Endometrial microvascular endothelial cells (primary cell): Measurements from ENCODE around the gene GABRB3. TPM values are rescaled to one million over a fixed set of nuclear protein-coding genes. Genes with fewer than 3 reads are reported as not detected.
"Not testable (repeated sequence)": the region's sequence is repeated elsewhere in the genome, so short reads cannot be mapped to it uniquely, and the experiment has no call there.

Experiments
- in situ Hi-C: cut with HindIII; loops from 2 replicates; pipeline ENCODE4 v1.10.0; 2017; ENCODE audit warnings: low sequenced_read_pairs, low pct_unique_long_range_greater_than_20kb; ENCODE audit errors: inconsistent ontology term
- total RNA-seq: library from RNA; depleted of rRNA; stranded (reverse); fragments of >200 nt; gene quantifications from one replicate; pipeline ENCODE4 v1.2.3, GENCODE V29; 2015; ENCODE audit errors: inconsistent ontology term

Gene GABRB3
- total RNA-seq, 1 donor from 2014 or later = not detected

DNA sequence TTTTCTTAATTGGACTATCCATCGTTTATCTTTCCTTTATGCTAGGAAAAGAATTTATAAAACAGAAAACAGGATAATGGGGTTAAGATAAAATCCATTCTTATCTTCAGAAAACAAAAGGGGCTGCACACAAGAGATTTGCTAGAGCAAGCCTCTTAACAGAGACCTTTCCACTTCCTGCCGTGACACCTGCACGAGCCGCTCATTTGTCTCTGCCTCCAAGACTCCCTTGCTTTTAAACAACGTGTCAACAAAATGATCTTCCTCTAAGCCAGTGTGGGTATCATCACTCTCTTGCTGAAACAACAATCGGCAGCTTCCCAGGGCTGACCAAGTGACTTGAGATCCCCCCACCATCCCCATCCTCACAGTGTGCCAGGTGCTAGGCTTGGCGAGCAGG lies 33.1 kb downstream of the GABRB3 start:
- in situ Hi-C loops = no loop called here

DNA sequence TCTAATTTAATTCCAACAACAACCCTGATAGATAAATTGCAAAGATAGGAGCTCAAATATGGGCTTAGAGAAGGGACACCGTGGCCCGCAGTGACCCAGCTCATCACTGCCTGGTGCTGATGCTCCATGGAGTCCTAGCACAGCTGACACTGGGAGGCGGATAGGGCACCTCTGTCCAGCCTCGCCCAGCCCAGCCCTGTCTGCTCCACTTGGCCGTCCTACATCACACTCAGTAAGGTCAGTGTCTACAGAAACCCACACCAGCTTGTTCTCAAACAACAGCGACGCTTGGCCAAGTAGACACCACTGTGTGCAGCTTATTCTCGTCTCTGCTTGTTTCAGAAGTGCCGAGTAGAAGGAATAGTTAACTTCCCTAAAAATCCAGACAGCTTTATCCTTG lies 33.9 kb downstream of the GABRB3 start:
- in situ Hi-C loops = no loop called here

DNA sequence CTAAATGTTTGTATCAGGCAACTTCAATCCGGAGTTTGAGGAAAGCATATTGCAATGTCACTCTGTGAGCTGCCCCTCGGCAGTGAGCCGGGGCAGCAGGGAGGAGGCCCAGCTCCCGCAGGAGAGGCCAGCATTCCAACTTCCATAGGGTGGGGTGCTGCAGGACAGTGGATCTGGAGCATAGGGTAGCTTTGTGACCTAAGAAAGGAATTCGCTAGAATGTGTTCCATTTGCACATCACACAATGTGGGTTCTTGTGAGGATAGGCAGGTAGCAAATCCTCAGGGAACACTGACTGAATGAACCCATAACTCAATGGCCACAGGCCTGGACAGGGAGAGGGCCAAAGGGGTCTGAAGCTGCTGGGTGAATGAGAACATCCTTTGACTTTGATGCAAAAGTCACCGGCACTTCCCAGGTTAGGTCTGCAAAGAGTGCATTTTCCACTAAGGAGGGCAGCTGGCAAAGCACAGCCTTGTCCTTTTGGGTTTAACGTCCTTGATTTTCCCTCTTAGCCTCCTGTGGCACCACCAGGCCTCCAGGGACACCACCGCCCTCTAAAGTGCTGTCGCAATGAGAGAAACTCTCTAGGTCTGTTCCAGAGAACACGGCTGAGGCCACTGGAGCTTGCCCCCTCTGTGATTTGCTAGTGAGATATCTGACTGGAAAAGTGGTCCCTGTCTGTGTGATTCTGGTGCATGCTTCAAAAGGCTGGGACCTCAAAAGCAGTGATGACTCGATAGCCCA lies 36.2 kb downstream of the GABRB3 start:
- in situ Hi-C loops = no loop called here

GRCh38 chr15:26731965-26732364 lies 40.9 kb downstream of the GABRB3 start:
- in situ Hi-C loops = no loop called here

- in situ Hi-C loops = no loop called here
These were observed 43.3 kb downstream of the GABRB3 start for GRCh38 chr15:26729581-26729980.

DNA sequence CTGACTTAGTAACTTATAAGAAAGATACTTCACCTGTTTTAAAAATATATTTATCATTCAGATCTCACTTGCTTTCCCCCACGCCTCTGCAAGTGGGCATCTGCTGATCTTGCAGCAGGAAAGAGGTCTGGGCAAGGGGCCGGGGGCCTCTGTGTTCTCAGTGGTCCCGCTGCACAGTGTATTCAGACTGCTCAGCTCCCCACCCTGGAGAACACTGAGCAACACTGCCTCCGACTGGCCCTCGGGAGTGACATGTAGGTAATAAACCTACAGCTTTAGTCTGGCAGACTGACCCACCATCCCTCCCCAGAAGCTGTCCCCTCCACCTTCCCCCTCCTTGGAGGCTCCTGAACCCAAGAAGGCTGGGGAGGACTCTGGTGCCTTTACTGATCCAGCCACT lies 43.8 kb downstream of the GABRB3 start:
- in situ Hi-C loops = no loop called here

GRCh38 chr15:26724381-26725150 lies 48.3 kb downstream of the GABRB3 start:
- in situ Hi-C loops = no loop called here

- in situ Hi-C loops = no loop called here
These were observed 50.2 kb downstream of the GABRB3 start for GRCh38 chr15:26722621-26723160.

GRCh38 chr15:26721232-26721967 lies 51.5 kb downstream of the GABRB3 start:
- in situ Hi-C loops = no loop called here

- in situ Hi-C loops = no loop called here
These were observed 52.3 kb downstream of the GABRB3 start for GRCh38 chr15:26720546-26720945.

GRCh38 chr15:26719866-26720265 lies 53.0 kb downstream of the GABRB3 start:
- in situ Hi-C loops = not testable (repeated sequence)

DNA sequence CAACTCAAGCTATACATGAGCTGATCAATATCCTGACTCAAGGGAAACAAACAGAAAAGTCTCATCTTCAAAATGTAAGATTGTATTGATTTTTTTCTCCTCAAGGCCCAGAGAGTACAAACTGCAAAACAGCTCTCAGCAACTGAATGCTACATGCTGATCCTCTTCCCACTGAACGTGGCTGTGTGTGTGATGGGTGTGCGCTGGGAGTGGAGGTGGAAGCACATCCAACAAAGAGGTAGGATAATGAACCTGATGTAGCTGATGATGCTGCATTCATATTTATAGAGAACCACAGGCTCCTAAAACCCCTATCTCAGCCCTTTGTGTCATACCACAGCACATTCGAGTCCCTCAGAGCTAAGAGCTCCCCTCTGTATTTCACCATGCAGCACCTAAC lies 56.8 kb downstream of the GABRB3 start:
- in situ Hi-C loops = no loop called here

GRCh38 chr15:26713498-26713897 lies 59.4 kb downstream of the GABRB3 start:
- in situ Hi-C loops = no loop called here

DNA sequence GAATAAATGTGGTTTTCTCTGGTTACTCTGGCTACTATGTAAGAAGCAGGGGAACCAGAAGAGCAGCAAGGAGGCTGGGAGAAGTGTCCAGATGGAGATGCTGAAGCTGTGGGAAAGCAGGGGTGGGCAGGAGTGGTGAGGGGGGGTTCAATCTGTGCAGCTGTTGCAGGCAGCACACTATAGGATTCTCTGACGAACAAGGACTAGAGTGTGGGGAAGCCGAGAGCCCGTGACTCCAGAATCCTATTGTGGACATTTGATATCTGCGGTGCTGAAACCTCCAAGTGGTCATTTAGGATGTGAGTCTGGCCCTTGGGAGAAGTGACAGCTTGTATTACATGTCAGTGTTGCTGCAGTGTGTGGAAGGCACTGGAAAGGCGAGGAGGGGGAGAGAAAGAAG lies 60.5 kb downstream of the GABRB3 start:
- in situ Hi-C loops = no loop called here

- in situ Hi-C loops = no loop called here
These were observed 61.4 kb downstream of the GABRB3 start for GRCh38 chr15:26711445-26711844.

DNA sequence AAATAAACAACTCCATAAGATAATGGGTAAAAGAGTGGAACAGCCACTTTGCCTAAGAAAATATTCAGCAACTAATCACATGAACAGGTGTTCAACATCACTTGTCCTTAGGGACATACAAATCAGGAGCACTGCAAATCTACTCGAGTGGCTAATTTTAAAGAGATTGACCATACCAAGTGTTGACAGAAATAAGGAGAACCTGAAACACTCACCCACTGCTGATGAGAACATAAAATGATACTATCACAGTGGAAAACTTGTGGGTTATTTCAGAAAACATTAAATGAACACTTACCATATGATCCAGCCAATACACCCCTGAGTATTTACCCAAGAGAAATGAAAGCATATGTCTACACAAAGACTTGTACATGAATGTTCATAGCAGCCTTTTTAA lies 70.5 kb downstream of the GABRB3 start:
- in situ Hi-C loops = no loop called here

DNA sequence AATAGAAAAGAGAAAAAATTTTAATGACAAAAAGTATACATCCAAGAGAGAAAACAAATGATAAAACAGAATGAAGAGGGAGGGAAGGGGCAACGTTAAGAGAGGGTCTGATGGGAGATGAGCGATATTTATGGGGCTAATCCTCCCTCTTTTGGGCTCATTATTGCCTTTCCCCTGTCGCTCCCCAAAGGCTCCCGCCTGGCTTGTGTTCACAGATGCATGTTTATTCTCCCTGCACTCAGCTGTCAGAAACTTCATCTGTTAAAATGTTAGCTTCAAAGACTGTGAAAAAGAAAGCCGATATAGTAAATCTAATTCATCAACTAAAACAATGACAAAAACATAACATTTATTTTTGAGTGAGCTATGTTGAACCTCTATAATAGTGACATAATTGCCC lies 74.3 kb downstream of the GABRB3 start:
- in situ Hi-C loops = no loop called here

- in situ Hi-C loops = no loop called here
These were observed 75.0 kb downstream of the GABRB3 start for GRCh38 chr15:26697913-26698312.

- in situ Hi-C loops = no loop called here
These were observed 81.6 kb downstream of the GABRB3 start for GRCh38 chr15:26691249-26691648.
